Upper lobe of left lung (tissue), 6 donors: ENCODE results near the gene ANP32A. TPM values are rescaled to one million over a fixed set of nuclear protein-coding genes. Genes with fewer than 3 reads are reported as not detected.

Source experiments
- ATAC-seq, 2 donors: fragments of 200-7000 bp; cut with Tn5 transposase; one replicate each; pipeline ENCODE4 v1.9.1; 2022; ENCODE audit warnings: mild to moderate bottlenecking in 2 of 2, moderate library complexity in 2 of 2; ENCODE audit not compliant: low FRiP score in 2 of 2
- DNase-seq, 2 donors: peaks; one replicate each; pipeline ENCODE4 v3.0.0-alpha.2; 2019 to 2020
- H3K27ac ChIP-seq, 4 donors: fragments of 200-600 bp; sonication (generic); one replicate each; pipeline ENCODE4 v1.5.1; 2016 to 2019
- H3K27me3 ChIP-seq, 4 donors: fragments of 200-600 bp; sonication (generic); one replicate each; pipeline ENCODE4 v1.5.1; 2017 to 2019
- H3K36me3 ChIP-seq, 4 donors: fragments of 200-600 bp; sonication (generic); one replicate each; pipeline ENCODE4 v1.5.1; 2016 to 2019
- H3K4me1 ChIP-seq, 4 donors: fragments of 200-600 bp; sonication (generic); one replicate each; pipeline ENCODE4 v1.5.1; 2018 to 2019
- H3K4me3 ChIP-seq, 4 donors: fragments of 200-600 bp; sonication (generic); one replicate each; pipeline ENCODE4 v1.5.1; 2017 to 2019; ENCODE audit warnings: mild to moderate bottlenecking in 2 of 4, moderate library complexity in 1 of 4
- H3K9me3 ChIP-seq, 4 donors: fragments of 200-600 bp; sonication (generic); one replicate each; pipeline ENCODE4 v1.5.1; 2018 to 2019
- CTCF ChIP-seq, 6 experiments: fragments of 450-650 bp in 4 of 6; fragments of 200-600 bp in 2 of 6; sonication (generic) in 2 of 6; IDR thresholded peaks; one replicate each; pipeline ENCODE4 v1.5.1; 2016 to 2019; ENCODE audit warnings: antibody characterized with exemption in 6 of 6
- EP300 ChIP-seq, 4 donors: sonication (generic); formaldehyde crosslinking; IDR thresholded peaks; one replicate each; pipeline ENCODE4 v1.5.1; 2017; ENCODE audit warnings: antibody characterized with exemption in 4 of 4, control low read depth in 2 of 4
- POLR2A ChIP-seq, 4 donors: fragments of 450-650 bp; IDR thresholded peaks; one replicate each; pipeline ENCODE4 v1.5.1; 2016 to 2017; ENCODE audit warnings: antibody characterized with exemption in 4 of 4, mild to moderate bottlenecking in 2 of 4
- POLR2AphosphoS5 ChIP-seq, 2 donors: sonication (generic); formaldehyde crosslinking; IDR thresholded peaks; one replicate each; pipeline ENCODE4 v1.5.1; 2017; ENCODE audit warnings: antibody characterized with exemption in 2 of 2
- WGBS, 2 donors: methylation state at CpG; one replicate each; pipeline ENCODE4 v1.1.5; 2017 to 2018; 5-methylcytosine and 5-hydroxymethylcytosine counted together
- total RNA-seq, 6 donors: library from RNA; depleted of rRNA in 4 of 6; stranded (reverse); fragments of >200 nt in 4 of 6; gene quantifications; one replicate each; pipeline versions ENCODE4 v1.1.0 to v1.2.1, GENCODE V29; 2016 to 2021
- donor health status: DM: no; HTN: no; CAD: no; lungs with moderate emphysema.
- donor health status: DM: no; HTN: yes; CAD: no; lungs with severe emphysema.

The ANP32A gene
- total RNA-seq, 6 donors from 2014 or later: 62.9 to 110 (median 81.5) TPM

GRCh38 chr15:68802373-68802772 is 18.3 kb downstream of the ANP32A start:
- H3K27ac ChIP-seq: no peak overlapping the region
- H3K27me3 ChIP-seq: no peaks in the 10 kb centered on the region
- DNase-seq (no peak), ATAC-seq (no peak)
- peaks cover 44 to 51% (median 46%) of the 10 kb centered on the region in 4 donors for H3K4me1 ChIP-seq
- H3K36me3 ChIP-seq: no peaks in the 10 kb centered on the region
- no peak for TF ChIP-seq POLR2A (IDR thresholded peaks at IDR 0.05)
- no peak for TF ChIP-seq EP300 (IDR thresholded peaks at IDR 0.05)
- TF ChIP-seq POLR2AphosphoS5 (IDR thresholded peaks at IDR 0.05): no peak
- TF ChIP-seq CTCF (IDR thresholded peaks at IDR 0.05): no peak
- no peaks in the 10 kb centered on the region for H3K9me3 ChIP-seq
- WGBS, 2 donors: 92 to 94% methylated on average over 8 of the region's 8 CpGs
- H3K4me3 ChIP-seq: no peak overlapping the region

DNA sequence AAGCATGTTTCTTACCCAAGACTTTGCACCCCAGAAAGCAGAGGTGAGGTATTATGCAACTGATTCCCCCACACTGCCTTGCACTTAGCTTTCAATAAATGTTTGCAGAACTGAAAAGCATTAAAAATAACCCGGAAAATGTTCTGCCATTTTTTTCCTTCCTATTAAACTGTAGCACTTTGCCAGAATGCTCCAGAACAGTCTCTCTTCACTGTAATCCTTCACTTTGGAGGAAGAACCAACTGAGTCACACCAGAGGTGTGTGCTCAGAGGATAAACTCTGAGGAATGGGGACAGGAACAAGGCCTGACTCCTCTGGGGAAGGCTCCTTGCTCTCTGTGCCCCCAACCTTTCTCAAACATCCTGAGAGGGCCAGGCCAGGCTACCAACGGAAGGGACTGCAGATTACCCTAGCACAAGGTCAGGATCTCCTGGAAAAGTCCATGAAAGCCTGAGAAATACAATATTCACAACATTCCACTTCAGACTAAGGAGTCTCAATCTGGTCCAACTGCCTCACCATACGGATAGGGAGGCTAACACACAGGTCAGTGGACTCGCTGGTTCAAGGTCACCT is 19.0 kb downstream of the ANP32A start:
- ATAC-seq (no peak), DNase-seq (no peak)
- Histone ChIP-seq H3K27ac (peak overlapping the region in 1 of 4 donors; percentile 13), H3K9me3 (no peaks in the 10 kb centered on the region), H3K36me3 (no peaks in the 10 kb centered on the region), H3K4me3 (no peak overlapping the region), H3K27me3 (no peaks in the 10 kb centered on the region), H3K4me1 (peaks cover 39 to 51% (median 44%) of the 10 kb centered on the region in 4 donors)
- no peak for TF ChIP-seq CTCF (IDR thresholded peaks at IDR 0.05)
- TF ChIP-seq POLR2AphosphoS5 (IDR thresholded peaks at IDR 0.05): no peak
- TF ChIP-seq POLR2A (IDR thresholded peaks at IDR 0.05): no peak
- no peak for TF ChIP-seq EP300 (IDR thresholded peaks at IDR 0.05)
- WGBS, 2 donors: 58 to 61% methylated on average over 4 of the region's 4 CpGs

GRCh38 chr15:68800875-68801274 is 19.8 kb downstream of the ANP32A start:
- DNase-seq: no peak
- no peaks in the 10 kb centered on the region for H3K9me3 ChIP-seq
- H3K4me3 ChIP-seq: no peak overlapping the region
- whole genome bisulfite sequencing, 2 donors: 92 to 100% methylated on average over 1 of the region's 1 CpG
- H3K27me3 ChIP-seq: no peaks in the 10 kb centered on the region
- no peaks in the 10 kb centered on the region for H3K36me3 ChIP-seq
- no peak for ATAC-seq
- peaks cover 38 to 51% (median 46%) of the 10 kb centered on the region in 4 donors for H3K4me1 ChIP-seq
- TF ChIP-seq POLR2AphosphoS5 (IDR thresholded peaks at IDR 0.05): no peak
- no peak for TF ChIP-seq CTCF (IDR thresholded peaks at IDR 0.05)
- TF ChIP-seq POLR2A (IDR thresholded peaks at IDR 0.05): no peak
- no peak for TF ChIP-seq EP300 (IDR thresholded peaks at IDR 0.05)
- H3K27ac ChIP-seq: no peak overlapping the region

DNA sequence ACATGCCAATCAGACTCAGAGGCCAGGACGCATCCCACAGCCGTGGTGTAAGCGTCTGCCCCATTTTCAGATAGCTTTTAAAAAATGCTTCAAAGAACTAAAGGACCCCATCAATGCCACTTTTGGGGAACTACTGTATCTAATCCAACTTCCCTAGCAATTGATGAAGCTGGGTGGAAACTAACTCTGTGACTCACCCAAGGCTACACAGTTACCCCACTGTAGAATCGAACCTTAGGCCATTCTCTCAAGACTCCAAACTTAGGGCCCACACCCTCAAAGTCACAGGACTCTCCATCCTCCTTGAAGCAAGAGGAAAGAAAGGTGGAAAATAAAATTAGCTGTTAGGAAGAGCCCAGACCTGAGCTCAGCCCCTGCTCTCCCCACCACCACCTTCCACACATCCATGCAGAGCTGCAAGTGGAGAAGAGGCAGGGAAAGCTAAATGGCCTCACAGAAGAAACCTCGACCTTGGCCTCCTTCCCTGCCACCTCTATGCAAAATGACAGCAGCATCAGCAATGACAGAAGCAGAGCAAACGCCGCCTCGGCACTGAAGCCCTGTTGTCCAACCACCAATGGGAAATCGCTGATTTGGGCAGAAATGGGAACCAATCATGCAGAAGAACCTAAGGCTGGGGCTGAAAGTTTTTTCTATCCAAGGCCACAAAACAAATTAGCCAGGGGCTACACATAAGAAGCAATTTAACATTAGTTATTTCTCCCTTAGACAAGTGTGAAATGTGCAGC is 22.2 kb downstream of the ANP32A start:
- H3K27me3 ChIP-seq: no peaks in the 10 kb centered on the region
- DNase-seq (peak in 1 of 2 donors; percentile 14), ATAC-seq (no peak)
- no peaks in the 10 kb centered on the region for H3K9me3 ChIP-seq
- peak overlapping the region in 1 of 4 donors; percentile 9 for H3K27ac ChIP-seq
- peaks cover 57 to 72% (median 68%) of the 10 kb centered on the region in 4 donors for H3K4me1 ChIP-seq
- WGBS, 2 donors: 76 to 88% methylated on average over 9 of the region's 9 CpGs
- H3K4me3 ChIP-seq: no peak overlapping the region
- TF ChIP-seq CTCF (IDR thresholded peaks at IDR 0.05) (no peak), EP300 (IDR thresholded peaks at IDR 0.05) (no peak), POLR2A (IDR thresholded peaks at IDR 0.05) (no peak), POLR2AphosphoS5 (IDR thresholded peaks at IDR 0.05) (no peak)
- no peaks in the 10 kb centered on the region for H3K36me3 ChIP-seq
